ENCODE data around the gene FBXL12.
A peak's percentile ranks its signal among the peaks of the same experiment; 100 is the strongest.
"Not testable (repeated sequence)": the region's sequence is repeated elsewhere in the genome, so short reads cannot be mapped to it uniquely, and the experiment has no call there.

FBXL12 gene

GRCh38 chr19:9789066-9789465, 29.8 kb downstream of the FBXL12 start:
- Histone ChIP-seq H3K27ac (no peak overlapping the region), H3K4me1 (peaks cover 25 to 36% (median 29%) of the 10 kb centered on the region in 10 experiments), H4K20me1 (no peaks in the 10 kb centered on the region), H3K4me3 (no peak overlapping the region), H3K27me3 (no peaks in the 10 kb centered on the region), H3K9ac (no peak overlapping the region; a peak in 2 of 22 replicates), H3K4me2 (no peak overlapping the region), H3K36me3 (no peaks in the 10 kb centered on the region), H3K9me3 (replicated peaks in 1 of 11) (peaks cover 0 to 6% (median 0%) of the 10 kb centered on the region in 11 experiments; a peak in 1 of 22 replicates)
- no peak for TF ChIP-seq Cebpa-rat (IDR thresholded peaks at IDR 0.05)

GRCh38 chr19:9788604-9789003, 30.3 kb downstream of the FBXL12 start:
- H3K9me3 ChIP-seq (replicated peaks in 1 of 11); H3K36me3 ChIP-seq; H3K4me2 ChIP-seq: not testable (repeated sequence)

GRCh38 chr19:9786819-9787218, 32.1 kb downstream of the FBXL12 start:
- Histone ChIP-seq H3K9me3 (replicated peaks in 1 of 11) (peaks cover 0 to 10% (median 0%) of the 10 kb centered on the region in 11 experiments; a peak in 1 of 22 replicates), H3K9ac (peak overlapping the region in 5 of 11 experiments; percentile 81 to 91 (median 84); a peak in 5 of 22 replicates), H4K20me1 (no peaks in the 10 kb centered on the region), H3K27me3 (no peaks in the 10 kb centered on the region), H3K4me1 (peaks cover 26 to 46% (median 37%) of the 10 kb centered on the region in 10 experiments), H3K27ac (peak overlapping the region in 8 of 11 experiments; percentile 85 to 95 (median 87); a peak in 13 of 22 replicates), H3K36me3 (peaks cover 0 to 7% (median 0%) of the 10 kb centered on the region in 11 experiments; a peak in 3 of 22 replicates), H3K4me3 (peak overlapping the region in 5 of 10 experiments; percentile 71 to 79 (median 74); a peak in 9 of 20 replicates), H3K4me2 (peak overlapping the region; percentile 54 to 84 (median 75))
- TF ChIP-seq Cebpa-rat (IDR thresholded peaks at IDR 0.05), result no peak

More at GRCh38 chr19:9788604-9789003, 30.3 kb downstream of the FBXL12 start:
- peaks cover 26 to 36% (median 33%) of the 10 kb centered on the region in 10 experiments for H3K4me1 ChIP-seq
- H3K27ac ChIP-seq, H3K4me3 ChIP-seq, H4K20me1 ChIP-seq, H3K27me3 ChIP-seq, H3K9ac ChIP-seq: not testable (repeated sequence)

- Histone ChIP-seq H3K4me2 (peak overlapping the region; percentile 54 to 84 (median 75)), H3K9me3 (replicated peaks in 1 of 11) (peaks cover 0 to 12% (median 0%) of the 10 kb centered on the region in 11 experiments; a peak in 1 of 22 replicates), H4K20me1 (no peaks in the 10 kb centered on the region), H3K9ac (peak overlapping the region; percentile 81 to 91 (median 85); a peak in 20 of 22 replicates), H3K27ac (peak overlapping the region; percentile 75 to 95 (median 86); a peak in 19 of 22 replicates), H3K4me3 (peak overlapping the region; percentile 63 to 79 (median 74)), H3K36me3 (peaks cover 0 to 10% (median 0%) of the 10 kb centered on the region in 11 experiments; a peak in 3 of 22 replicates), H3K27me3 (no peaks in the 10 kb centered on the region), H3K4me1 (peaks cover 25 to 45% (median 36%) of the 10 kb centered on the region in 10 experiments)
- TF ChIP-seq Cebpa-rat (IDR thresholded peaks at IDR 0.05), result no peak
Observed at GRCh38 chr19:9786342-9786741, 32.5 kb downstream of the FBXL12 start.

GRCh38 chr19:9785367-9786331, 33.2 kb downstream of the FBXL12 start:
- Histone ChIP-seq H3K27me3 (no peaks in the 10 kb centered on the region), H3K4me2 (peak overlapping the region; percentile 75 to 90 (median 82)), H3K36me3 (peaks cover 0 to 16% (median 0%) of the 10 kb centered on the region in 11 experiments; a peak in 4 of 22 replicates), H3K9me3 (replicated peaks in 1 of 11) (peaks cover 0 to 12% (median 0%) of the 10 kb centered on the region in 11 experiments; a peak in 1 of 22 replicates), H3K4me3 (peak overlapping the region; percentile 63 to 79 (median 74)), H3K27ac (peak overlapping the region; percentile 75 to 95 (median 86)), H3K9ac (peak overlapping the region; percentile 81 to 91 (median 85)), H4K20me1 (no peaks in the 10 kb centered on the region), H3K4me1 (peaks cover 20 to 39% (median 30%) of the 10 kb centered on the region in 10 experiments)
- TF ChIP-seq Cebpa-rat (IDR thresholded peaks at IDR 0.05), result no peak

- H3K9me3 ChIP-seq (replicated peaks in 1 of 11), result peaks cover 2 to 18% (median 7%) of the 10 kb centered on the region in 11 experiments; a peak in 13 of 22 replicates
- H3K36me3 ChIP-seq, result peaks cover 0 to 24% (median 0%) of the 10 kb centered on the region in 11 experiments; a peak in 5 of 22 replicates
- H3K4me2 ChIP-seq, result peak overlapping the region; percentile 55 to 90 (median 82)
- peak overlapping the region in 9 of 11 experiments; percentile 71 to 81 (median 79); a peak in 10 of 22 replicates for H3K9ac ChIP-seq
- H3K27me3 ChIP-seq, H4K20me1 ChIP-seq: not testable (repeated sequence)
- H3K4me1 ChIP-seq, result peaks cover 20 to 38% (median 29%) of the 10 kb centered on the region in 10 experiments
- peak overlapping the region in 6 of 11 experiments; percentile 63 to 80 (median 71); a peak in 3 of 22 replicates for H3K27ac ChIP-seq
- peak overlapping the region in 1 of 10 experiments; percentile 68; a peak in 3 of 20 replicates for H3K4me3 ChIP-seq
Observed at GRCh38 chr19:9784163-9784496, 34.7 kb downstream of the FBXL12 start.

GRCh38 chr19:9782338-9782737, 36.5 kb downstream of the FBXL12 start:
- Histone ChIP-seq H3K4me2 (peak overlapping the region in 8 of 11 experiments; percentile 0 to 43 (median 13); a peak in 8 of 22 replicates), H3K27ac (no peak overlapping the region), H3K36me3 (peaks cover 0 to 41% (median 0%) of the 10 kb centered on the region in 11 experiments; a peak in 7 of 22 replicates), H3K27me3 (no peaks in the 10 kb centered on the region), H3K9me3 (replicated peaks in 1 of 11) (peaks cover 20 to 36% (median 23%) of the 10 kb centered on the region in 11 experiments), H3K4me1 (peaks cover 20 to 38% (median 29%) of the 10 kb centered on the region in 10 experiments), H3K4me3 (no peak overlapping the region), H4K20me1 (no peaks in the 10 kb centered on the region), H3K9ac (no peak overlapping the region)
- no peak for TF ChIP-seq Cebpa-rat (IDR thresholded peaks at IDR 0.05)

- H3K4me1 ChIP-seq, result peaks cover 17 to 24% (median 19%) of the 10 kb centered on the region in 10 experiments
- peak within 1 kb of the TSS; percentile 80 to 95 (median 88) for H3K9ac ChIP-seq
- H3K4me2 ChIP-seq, result peak within 1 kb of the TSS; percentile 79 to 98 (median 88)
- no peak for TF ChIP-seq Cebpa-rat (IDR thresholded peaks at IDR 0.05)
- no peaks in the 10 kb centered on the region for H3K27me3 ChIP-seq
- H4K20me1 ChIP-seq, result no peaks in the 10 kb centered on the region
- peak within 1 kb of the TSS; percentile 64 to 80 (median 73) for H3K4me3 ChIP-seq
- peaks cover 21 to 33% (median 27%) of the 10 kb centered on the region in 11 experiments for H3K9me3 ChIP-seq (replicated peaks in 1 of 11)
- H3K36me3 ChIP-seq, result peaks cover 14 to 45% (median 26%) of the 10 kb centered on the region in 11 experiments; a peak in 21 of 22 replicates
- peak within 1 kb of the TSS; percentile 82 to 96 (median 88) for H3K27ac ChIP-seq
Observed at GRCh38 chr19:9768175-9769112, 50.4 kb downstream of the FBXL12 start, which contains the start of gene ZNF846. TSS of gene ZNF846 (minus strand) at chr19:9768738. CDS start at chr19:9764950, 3,788 bp downstream.

Data from BLaER1 treated with 17β-estradiol and CSF1 and Interleukin-3, amounts not matched to agents 10 nM and 100 nM (cell line).